ENCODE measurements around the gene MRPL16.
"Not testable (repeated sequence)": the region's sequence is repeated elsewhere in the genome, so short reads cannot be mapped to it uniquely, and the experiment has no call there.

MRPL16 gene

GRCh38 chr11:59810189-59810910 lies at the start of gene MRPL16:
MRPL16 (minus strand) TSS chr11:59810778; CDS start chr11:59810658, 120 bp downstream.
- DNase-seq (ENCODE audit: low read depth in 1 of 2, low spot score in 1 of 2), result peak; percentile 84 to 87

GRCh38 chr11:59859673-59860072 lies 49.1 kb upstream of the MRPL16 start:
- DNase-seq (ENCODE audit: low read depth in 1 of 2, low spot score in 1 of 2), result no peak

- DNase-seq (ENCODE audit: low read depth in 1 of 2, low spot score in 1 of 2), result peak in 1 of 2 donors; percentile 15
These were observed 47.2 kb upstream of the MRPL16 start for GRCh38 chr11:59857439-59858434.

- no peak for DNase-seq (ENCODE audit: low read depth in 1 of 2, low spot score in 1 of 2)
These were observed 44.3 kb upstream of the MRPL16 start for GRCh38 chr11:59854871-59855270.

GRCh38 chr11:59851416-59851815 lies 40.8 kb upstream of the MRPL16 start:
- not testable (repeated sequence) for DNase-seq (ENCODE audit: low read depth in 1 of 2, low spot score in 1 of 2)

- not testable (repeated sequence) for DNase-seq (ENCODE audit: low read depth in 1 of 2, low spot score in 1 of 2)
These were observed 39.0 kb upstream of the MRPL16 start for GRCh38 chr11:59849551-59849950.

GRCh38 chr11:59849129-59849528 lies 38.6 kb upstream of the MRPL16 start:
- DNase-seq (ENCODE audit: low read depth in 1 of 2, low spot score in 1 of 2), result no peak

GRCh38 chr11:59848439-59848838 lies 37.9 kb upstream of the MRPL16 start:
- DNase-seq (ENCODE audit: low read depth in 1 of 2, low spot score in 1 of 2), result not testable (repeated sequence)

- no peak for DNase-seq (ENCODE audit: low read depth in 1 of 2, low spot score in 1 of 2)
These were observed 37.0 kb upstream of the MRPL16 start for GRCh38 chr11:59847626-59848025.

- no peak for DNase-seq (ENCODE audit: low read depth in 1 of 2, low spot score in 1 of 2)
These were observed 36.0 kb upstream of the MRPL16 start for GRCh38 chr11:59846556-59846955.

GRCh38 chr11:59845399-59845798 lies 34.8 kb upstream of the MRPL16 start, which contains the start of gene CBLIF:
CBLIF (minus strand) TSS chr11:59845499; CDS start chr11:59845453, 46 bp downstream.
- no peak for DNase-seq (ENCODE audit: low read depth in 1 of 2, low spot score in 1 of 2)

- DNase-seq (ENCODE audit: low read depth in 1 of 2, low spot score in 1 of 2), result no peak
These were observed 31.7 kb upstream of the MRPL16 start for GRCh38 chr11:59842316-59842715.

- DNase-seq (ENCODE audit: low read depth in 1 of 2, low spot score in 1 of 2), result no peak
These were observed 30.9 kb upstream of the MRPL16 start for GRCh38 chr11:59841514-59841913.

- no peak for DNase-seq (ENCODE audit: low read depth in 1 of 2, low spot score in 1 of 2)
These were observed 29.0 kb upstream of the MRPL16 start for GRCh38 chr11:59839615-59840014.

GRCh38 chr11:59833602-59834001 lies 23.0 kb upstream of the MRPL16 start:
- DNase-seq (ENCODE audit: low read depth in 1 of 2, low spot score in 1 of 2), result no peak

- DNase-seq (ENCODE audit: low read depth in 1 of 2, low spot score in 1 of 2), result no peak
These were observed 18.8 kb upstream of the MRPL16 start for GRCh38 chr11:59829358-59829757.

- DNase-seq (ENCODE audit: low read depth in 1 of 2, low spot score in 1 of 2), result peak in 1 of 2 donors; percentile 8
These were observed 12.5 kb upstream of the MRPL16 start for GRCh38 chr11:59822989-59823566.

- DNase-seq (ENCODE audit: low read depth in 1 of 2, low spot score in 1 of 2), result no peak
These were observed 8.0 kb upstream of the MRPL16 start for GRCh38 chr11:59818572-59818971.

- DNase-seq (ENCODE audit: low read depth in 1 of 2, low spot score in 1 of 2), result not testable (repeated sequence)
These were observed 5.9 kb upstream of the MRPL16 start for GRCh38 chr11:59816434-59816833.

- no peak for DNase-seq (ENCODE audit: low read depth in 1 of 2, low spot score in 1 of 2)
These were observed 5.2 kb upstream of the MRPL16 start for GRCh38 chr11:59815754-59816153.

- no peak for DNase-seq (ENCODE audit: low read depth in 1 of 2, low spot score in 1 of 2)
These were observed 3.4 kb upstream of the MRPL16 start for GRCh38 chr11:59814021-59814420.

All from activated CD4-positive, alpha-beta T cell treated with anti-CD3 and anti-CD28 coated beads, Interleukin-2, amount 50 U/mL, for 24 hours (primary cell).